ENCODE data around the gene PSMD12.
"Not testable (repeated sequence)": the region's sequence is repeated elsewhere in the genome, so short reads cannot be mapped to it uniquely, and the experiment has no call there.

PSMD12 gene

DNA sequence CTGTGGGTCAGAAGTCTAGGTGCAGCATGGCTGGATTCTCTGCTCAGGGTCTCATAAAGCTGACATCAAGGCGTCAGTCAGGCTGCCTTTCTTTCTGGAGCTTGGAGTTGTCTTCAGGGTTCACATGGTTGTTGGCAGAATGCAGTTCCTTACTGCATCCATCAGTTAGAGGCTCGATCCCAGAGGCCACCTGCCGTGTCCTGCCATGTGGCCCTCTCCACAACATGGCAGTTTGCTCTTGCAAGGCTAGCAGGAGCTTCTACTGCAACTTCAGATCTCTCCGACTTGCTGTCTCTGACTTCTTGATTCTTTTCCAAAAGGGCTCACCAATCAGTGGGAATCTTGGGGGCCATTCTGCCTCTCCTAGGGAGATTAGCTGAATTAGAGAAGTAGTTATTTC, 22.6 kb upstream of the PSMD12 start:
- H3K4me3 ChIP-seq (ENCODE audit: low read depth, low read length): no peak overlapping the region
- TF ChIP-seq, protein P1, sequence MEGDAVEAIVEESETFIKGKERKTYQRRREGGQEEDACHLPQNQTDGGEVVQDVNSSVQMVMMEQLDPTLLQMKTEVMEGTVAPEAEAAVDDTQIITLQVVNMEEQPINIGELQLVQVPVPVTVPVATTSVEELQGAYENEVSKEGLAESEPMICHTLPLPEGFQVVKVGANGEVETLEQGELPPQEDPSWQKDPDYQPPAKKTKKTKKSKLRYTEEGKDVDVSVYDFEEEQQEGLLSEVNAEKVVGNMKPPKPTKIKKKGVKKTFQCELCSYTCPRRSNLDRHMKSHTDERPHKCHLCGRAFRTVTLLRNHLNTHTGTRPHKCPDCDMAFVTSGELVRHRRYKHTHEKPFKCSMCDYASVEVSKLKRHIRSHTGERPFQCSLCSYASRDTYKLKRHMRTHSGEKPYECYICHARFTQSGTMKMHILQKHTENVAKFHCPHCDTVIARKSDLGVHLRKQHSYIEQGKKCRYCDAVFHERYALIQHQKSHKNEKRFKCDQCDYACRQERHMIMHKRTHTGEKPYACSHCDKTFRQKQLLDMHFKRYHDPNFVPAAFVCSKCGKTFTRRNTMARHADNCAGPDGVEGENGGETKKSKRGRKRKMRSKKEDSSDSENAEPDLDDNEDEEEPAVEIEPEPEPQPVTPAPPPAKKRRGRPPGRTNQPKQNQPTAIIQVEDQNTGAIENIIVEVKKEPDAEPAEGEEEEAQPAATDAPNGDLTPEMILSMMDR (IDR thresholded peaks at IDR 0.05; ENCODE audit: low read depth, low read length, missing control alignments): no peak
- no peak for DNase-seq (ENCODE audit: low read depth)
- in situ Hi-C loops (cut with HindIII; ENCODE audit: low sequenced_read_pairs): no loop called here

DNA sequence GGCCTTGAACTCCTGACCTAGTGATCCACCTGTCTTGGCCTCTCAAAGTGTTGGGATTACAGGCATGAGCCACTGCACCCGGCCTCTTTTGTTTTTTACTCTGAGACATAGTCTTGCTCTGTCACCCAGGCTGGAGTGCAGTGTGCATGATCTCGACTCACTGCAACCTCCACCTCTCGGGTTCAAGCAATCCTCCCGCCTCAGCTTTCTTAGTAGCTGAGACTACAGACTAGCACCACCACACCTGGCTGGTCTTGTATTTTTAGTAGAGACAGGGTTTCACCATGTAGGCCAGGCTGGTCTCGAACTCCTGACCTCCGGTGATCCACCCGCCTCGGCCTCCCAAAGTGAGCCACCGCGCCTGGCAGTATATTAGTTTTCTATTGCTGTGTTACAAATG, 22.2 kb upstream of the PSMD12 start:
- in situ Hi-C loops (cut with HindIII; ENCODE audit: low sequenced_read_pairs); DNase-seq (ENCODE audit: low read depth); H3K4me3 ChIP-seq (ENCODE audit: low read depth, low read length): not testable (repeated sequence)

DNA sequence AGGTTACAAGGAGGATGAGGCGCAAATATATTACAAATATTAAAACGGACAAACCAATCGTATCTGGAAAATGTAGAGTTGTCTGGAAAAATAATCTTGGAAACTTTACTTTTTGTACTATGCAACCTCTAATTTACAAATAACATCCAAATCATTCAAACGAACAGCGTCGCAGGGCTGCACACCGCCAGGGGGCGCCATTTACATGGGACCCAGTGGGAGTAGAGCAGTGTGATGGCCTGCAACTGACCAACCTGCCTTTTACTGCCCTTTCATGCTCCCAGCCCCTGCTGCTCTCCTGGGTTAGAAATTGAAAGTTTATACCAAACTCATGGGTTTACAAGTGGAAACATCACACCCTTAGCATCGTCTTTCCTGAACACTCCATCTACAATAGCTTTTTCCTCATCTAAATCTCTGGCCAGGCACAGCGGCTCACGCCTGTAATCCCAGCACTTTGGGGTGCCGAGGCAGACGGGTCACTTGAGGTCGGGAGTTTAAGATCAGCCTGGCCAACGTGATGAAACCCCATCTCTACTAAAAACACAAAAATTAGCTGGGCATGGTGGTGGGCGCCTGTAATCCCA, 20.7 kb upstream of the PSMD12 start:
- no peak overlapping the region for H3K4me3 ChIP-seq (ENCODE audit: low read depth, low read length)
- TF ChIP-seq, protein P1 (IDR thresholded peaks at IDR 0.05; ENCODE audit: low read depth, low read length, missing control alignments): peak; percentile 77
- in situ Hi-C loops (cut with HindIII; ENCODE audit: low sequenced_read_pairs): no loop called here
- no peak for DNase-seq (ENCODE audit: low read depth)

DNA sequence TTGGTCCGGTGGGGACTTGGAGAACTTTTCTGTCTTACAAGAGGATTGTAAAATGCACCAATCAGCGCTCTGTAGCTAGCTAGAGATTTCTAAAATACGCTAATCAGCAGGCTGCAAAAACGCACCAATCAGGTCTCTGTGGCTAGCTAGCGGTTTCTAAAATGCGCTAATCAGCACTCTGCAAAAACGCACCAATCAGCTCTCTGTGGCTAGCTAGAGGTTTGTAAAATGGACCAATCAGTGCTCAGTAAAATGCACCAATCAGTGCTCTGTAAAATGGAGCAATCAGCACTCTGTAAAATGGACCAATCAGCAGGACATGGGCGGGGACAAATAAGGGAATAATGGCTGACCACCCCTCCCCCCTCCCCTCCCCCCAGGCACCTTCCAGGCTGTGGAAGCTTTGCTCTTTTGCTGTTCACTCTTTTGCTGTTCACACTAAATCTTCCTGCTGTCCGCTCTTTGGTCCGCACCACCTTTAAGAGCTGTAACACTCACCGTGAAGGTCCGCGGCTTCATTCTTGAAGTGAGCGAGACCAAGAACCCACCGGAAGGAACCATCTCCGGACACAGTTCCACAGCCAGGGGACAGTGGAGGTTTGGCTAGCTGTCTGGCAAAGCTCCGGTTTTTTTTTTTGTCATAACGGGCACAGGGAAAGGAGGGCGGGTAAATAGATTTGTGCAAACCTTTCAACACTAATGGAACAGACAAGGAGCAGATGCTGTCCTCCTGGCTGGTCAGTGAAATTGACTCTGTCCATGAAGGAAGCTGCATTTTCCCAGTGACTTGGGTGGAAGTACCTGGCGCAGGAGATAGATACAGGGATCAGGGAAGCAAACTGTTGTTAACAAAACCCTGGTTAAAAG, 19.0 kb upstream of the PSMD12 start:
- TF ChIP-seq, protein P1 (IDR thresholded peaks at IDR 0.05; ENCODE audit: low read depth, low read length, missing control alignments): no peak
- H3K4me3 ChIP-seq (ENCODE audit: low read depth, low read length): no peak overlapping the region
- in situ Hi-C loops (cut with HindIII; ENCODE audit: low sequenced_read_pairs): no loop called here
- DNase-seq (ENCODE audit: low read depth): no peak

DNA sequence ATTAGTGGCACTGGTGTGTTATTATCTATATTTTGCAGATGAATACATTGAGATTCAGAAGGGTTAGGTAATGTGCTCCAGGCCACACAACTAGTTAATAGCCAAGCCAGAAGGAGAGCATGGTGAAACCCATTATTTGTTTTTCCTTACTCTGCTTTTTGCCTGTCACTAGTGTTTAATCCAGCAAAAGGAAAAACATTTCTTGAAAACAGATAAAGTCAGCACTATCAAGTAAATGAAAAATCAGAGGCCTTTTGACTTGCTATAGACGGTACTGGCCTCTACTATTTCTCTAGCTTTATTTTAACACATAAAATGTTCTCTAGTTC, 15.5 kb upstream of the PSMD12 start:
- TF ChIP-seq, protein P1 (IDR thresholded peaks at IDR 0.05; ENCODE audit: low read depth, low read length, missing control alignments): no peak
- in situ Hi-C loops (cut with HindIII; ENCODE audit: low sequenced_read_pairs): no loop called here

DNA sequence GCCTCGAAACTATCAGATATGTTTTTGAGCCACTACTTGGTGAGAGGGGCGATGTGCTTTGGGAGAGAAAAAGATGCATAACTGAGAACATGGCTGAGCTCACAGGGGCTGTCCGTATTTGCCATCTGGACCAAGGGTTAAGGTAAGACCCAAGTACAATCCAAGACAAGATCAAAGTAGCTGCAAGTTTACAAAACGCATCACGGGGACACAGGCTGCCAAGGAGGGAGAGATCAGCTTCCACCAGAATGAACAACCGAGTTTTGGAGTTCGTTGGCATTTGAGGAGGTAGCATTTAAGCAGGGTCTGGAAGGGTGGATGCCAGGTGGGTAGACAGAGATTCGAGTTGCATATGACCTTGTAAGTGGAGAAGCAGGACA, 12.9 kb upstream of the PSMD12 start:
- DNase-seq (ENCODE audit: low read depth): no peak
- in situ Hi-C loops (cut with HindIII; ENCODE audit: low sequenced_read_pairs): no loop called here
- H3K4me3 ChIP-seq (ENCODE audit: low read depth, low read length): peak overlapping the region; percentile 90
- TF ChIP-seq, protein P1 (IDR thresholded peaks at IDR 0.05; ENCODE audit: low read depth, low read length, missing control alignments): no peak

More for the DNA sequence above, 15.5 kb upstream of the PSMD12 start:
- H3K4me3 ChIP-seq (ENCODE audit: low read depth, low read length): no peak overlapping the region
- no peak for DNase-seq (ENCODE audit: low read depth)
